HEK293 (cell line): ENCODE results near the gene PET100.

ENCODE experiments used
- BCL11B ChIP-seq: fragments of 450-650 bp; formaldehyde crosslinking; IDR thresholded peaks from 2 replicates; pipeline ENCODE4 v1.5.1; 2016; ENCODE audit warnings: low read depth, missing biosample characterization, missing genetic modification characterization
- EGR2 ChIP-seq: fragments of 450-650 bp; formaldehyde crosslinking; IDR thresholded peaks from 2 replicates; pipeline ENCODE4 v1.5.1; 2016; ENCODE audit warnings: low read depth, missing biosample characterization, missing genetic modification characterization
- YY1 ChIP-seq: fragments of 450-650 bp; formaldehyde crosslinking; IDR thresholded peaks from 2 replicates; pipeline ENCODE4 v1.5.1; 2018; ENCODE audit warnings: missing biosample characterization, missing genetic modification characterization
- YY2 ChIP-seq: fragments of 450-650 bp; formaldehyde crosslinking; IDR thresholded peaks from 2 replicates; pipeline ENCODE4 v1.5.1; 2016; ENCODE audit warnings: missing biosample characterization, missing genetic modification characterization
- ZNF133 ChIP-seq: fragments of 450-650 bp; formaldehyde crosslinking; IDR thresholded peaks from 2 replicates; pipeline ENCODE4 v1.5.1; 2016; ENCODE audit warnings: missing biosample characterization, missing genetic modification characterization
- ZNF138 ChIP-seq: fragments of 450-650 bp; formaldehyde crosslinking; IDR thresholded peaks from 2 replicates; pipeline ENCODE4 v1.5.1; 2016; ENCODE audit warnings: missing biosample characterization, missing genetic modification characterization, borderline replicate concordance
- ZNF157 ChIP-seq: fragments of 450-650 bp; formaldehyde crosslinking; IDR thresholded peaks from 2 replicates; pipeline ENCODE4 v1.5.1; 2016; ENCODE audit warnings: missing biosample characterization, missing genetic modification characterization
- ZNF184 ChIP-seq: fragments of 450-650 bp; IDR thresholded peaks from 2 replicates; pipeline ENCODE4 v1.5.1; 2018; ENCODE audit warnings: missing biosample characterization, mild to moderate bottlenecking, missing genetic modification characterization
- ZNF280C ChIP-seq: fragments of 450-650 bp; formaldehyde crosslinking; IDR thresholded peaks from 2 replicates; pipeline ENCODE4 v1.5.1; 2016; ENCODE audit warnings: missing biosample characterization, missing genetic modification characterization
- ZNF292 ChIP-seq: fragments of 450-650 bp; formaldehyde crosslinking; IDR thresholded peaks from 2 replicates; pipeline ENCODE4 v1.5.1; 2016; ENCODE audit warnings: low read depth, missing biosample characterization, missing genetic modification characterization, borderline replicate concordance
- ZNF335 ChIP-seq: fragments of 450-650 bp; formaldehyde crosslinking; conservative IDR thresholded peaks from 2 replicates; pipeline ENCODE4 v1.5.1; 2016; ENCODE audit warnings: missing biosample characterization, missing genetic modification characterization
- ZNF366 ChIP-seq: fragments of 450-650 bp; formaldehyde crosslinking; conservative IDR thresholded peaks from 2 replicates; pipeline ENCODE4 v1.5.1; 2016; ENCODE audit warnings: missing biosample characterization, missing genetic modification characterization
- ZNF433 ChIP-seq: fragments of 450-650 bp; formaldehyde crosslinking; IDR thresholded peaks from 2 replicates; pipeline ENCODE4 v1.5.1; 2016; ENCODE audit warnings: missing biosample characterization, missing genetic modification characterization, low read depth
- ZNF473 ChIP-seq: fragments of 450-650 bp; formaldehyde crosslinking; IDR thresholded peaks from 2 replicates; pipeline ENCODE4 v1.5.1; 2017; ENCODE audit warnings: missing biosample characterization, missing genetic modification characterization
- ZNF501 ChIP-seq: fragments of 450-650 bp; formaldehyde crosslinking; IDR thresholded peaks from 2 replicates; pipeline ENCODE4 v1.5.1; 2016; ENCODE audit warnings: missing biosample characterization, missing genetic modification characterization
- ZNF510 ChIP-seq: fragments of 450-650 bp; formaldehyde crosslinking; IDR thresholded peaks from 2 replicates; pipeline ENCODE4 v1.5.1; 2018; ENCODE audit warnings: mild to moderate bottlenecking, missing genetic modification characterization, missing biosample characterization; ENCODE audit not compliant: insufficient replicate concordance
- ZNF518A ChIP-seq: fragments of 450-650 bp; formaldehyde crosslinking; conservative IDR thresholded peaks from 2 replicates; pipeline ENCODE4 v1.5.1; 2016; ENCODE audit warnings: low read depth, missing biosample characterization, missing genetic modification characterization
- ZNF544 ChIP-seq: fragments of 450-650 bp; formaldehyde crosslinking; IDR thresholded peaks from 2 replicates; pipeline ENCODE4 v1.5.0; 2017; ENCODE audit warnings: missing biosample characterization, missing genetic modification characterization
- ZNF660 ChIP-seq: fragments of 450-650 bp; IDR thresholded peaks from 2 replicates; pipeline ENCODE4 v1.5.1; 2018; ENCODE audit warnings: missing biosample characterization, mild to moderate bottlenecking, missing genetic modification characterization
- ZNF664 ChIP-seq: fragments of 450-650 bp; formaldehyde crosslinking; IDR thresholded peaks from 2 replicates; pipeline ENCODE4 v1.5.1; 2016; ENCODE audit warnings: missing biosample characterization, missing genetic modification characterization
- TF ChIP-seq, protein P1 (sequence below): fragments of 450-650 bp; formaldehyde crosslinking; IDR thresholded peaks from 2 replicates; pipeline ENCODE4 v1.5.1; 2017; ENCODE audit warnings: missing biosample characterization, missing genetic modification characterization
- TF ChIP-seq, protein P2 (sequence below): fragments of 450-650 bp; formaldehyde crosslinking; IDR thresholded peaks from 2 replicates; pipeline ENCODE4 v1.5.0; 2017; ENCODE audit warnings: missing biosample characterization, missing genetic modification characterization, borderline replicate concordance
- TF ChIP-seq, protein P3 (sequence below): fragments of 450-650 bp; formaldehyde crosslinking; IDR thresholded peaks from 2 replicates; pipeline ENCODE4 v1.5.1; 2016; ENCODE audit warnings: missing biosample characterization, missing genetic modification characterization
- TF ChIP-seq, protein P4 (sequence below): fragments of 450-650 bp; formaldehyde crosslinking; IDR thresholded peaks from 2 replicates; pipeline ENCODE4 v1.5.1; 2016; ENCODE audit warnings: missing biosample characterization, missing genetic modification characterization, borderline replicate concordance

The PET100 gene

GRCh38 chr19:7595466-7596133 is 34.0 kb upstream of the PET100 start, which contains the start of gene CAMSAP3 (continued):
- TF ChIP-seq ZNF292 (tag by site-specific recombination), result no peak
- no peak for TF ChIP-seq ZNF366 (tag by site-specific recombination)
- no peak for TF ChIP-seq ZNF473
- TF ChIP-seq, protein P1, sequence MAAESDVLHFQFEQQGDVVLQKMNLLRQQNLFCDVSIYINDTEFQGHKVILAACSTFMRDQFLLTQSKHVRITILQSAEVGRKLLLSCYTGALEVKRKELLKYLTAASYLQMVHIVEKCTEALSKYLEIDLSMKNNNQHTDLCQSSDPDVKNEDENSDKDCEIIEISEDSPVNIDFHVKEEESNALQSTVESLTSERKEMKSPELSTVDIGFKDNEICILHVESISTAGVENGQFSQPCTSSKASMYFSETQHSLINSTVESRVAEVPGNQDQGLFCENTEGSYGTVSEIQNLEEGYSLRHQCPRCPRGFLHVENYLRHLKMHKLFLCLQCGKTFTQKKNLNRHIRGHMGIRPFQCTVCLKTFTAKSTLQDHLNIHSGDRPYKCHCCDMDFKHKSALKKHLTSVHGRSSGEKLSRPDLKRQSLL (tag by site-specific recombination), result no peak
- no peak for TF ChIP-seq ZNF660 (tag by site-specific recombination)
- no peak for TF ChIP-seq ZNF510 (tag by site-specific recombination)
- no peak for TF ChIP-seq ZNF280C (tag by site-specific recombination)
- TF ChIP-seq EGR2 (tag by site-specific recombination), result no peak
- TF ChIP-seq, protein P2, sequence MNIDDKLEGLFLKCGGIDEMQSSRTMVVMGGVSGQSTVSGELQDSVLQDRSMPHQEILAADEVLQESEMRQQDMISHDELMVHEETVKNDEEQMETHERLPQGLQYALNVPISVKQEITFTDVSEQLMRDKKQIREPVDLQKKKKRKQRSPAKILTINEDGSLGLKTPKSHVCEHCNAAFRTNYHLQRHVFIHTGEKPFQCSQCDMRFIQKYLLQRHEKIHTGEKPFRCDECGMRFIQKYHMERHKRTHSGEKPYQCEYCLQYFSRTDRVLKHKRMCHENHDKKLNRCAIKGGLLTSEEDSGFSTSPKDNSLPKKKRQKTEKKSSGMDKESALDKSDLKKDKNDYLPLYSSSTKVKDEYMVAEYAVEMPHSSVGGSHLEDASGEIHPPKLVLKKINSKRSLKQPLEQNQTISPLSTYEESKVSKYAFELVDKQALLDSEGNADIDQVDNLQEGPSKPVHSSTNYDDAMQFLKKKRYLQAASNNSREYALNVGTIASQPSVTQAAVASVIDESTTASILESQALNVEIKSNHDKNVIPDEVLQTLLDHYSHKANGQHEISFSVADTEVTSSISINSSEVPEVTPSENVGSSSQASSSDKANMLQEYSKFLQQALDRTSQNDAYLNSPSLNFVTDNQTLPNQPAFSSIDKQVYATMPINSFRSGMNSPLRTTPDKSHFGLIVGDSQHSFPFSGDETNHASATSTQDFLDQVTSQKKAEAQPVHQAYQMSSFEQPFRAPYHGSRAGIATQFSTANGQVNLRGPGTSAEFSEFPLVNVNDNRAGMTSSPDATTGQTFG (tag by site-specific recombination), result no peak
- TF ChIP-seq ZNF138, result no peak
- TF ChIP-seq BCL11B (tag by site-specific recombination), result no peak
- no peak for TF ChIP-seq ZNF433 (tag by site-specific recombination)
- no peak for TF ChIP-seq ZNF133 (tag by site-specific recombination)
- TF ChIP-seq ZNF664 (tag by site-specific recombination), result no peak
- TF ChIP-seq ZNF518A (tag by site-specific recombination), result no peak
- no peak for TF ChIP-seq YY2 (tag by site-specific recombination)
- TF ChIP-seq, protein P3, sequence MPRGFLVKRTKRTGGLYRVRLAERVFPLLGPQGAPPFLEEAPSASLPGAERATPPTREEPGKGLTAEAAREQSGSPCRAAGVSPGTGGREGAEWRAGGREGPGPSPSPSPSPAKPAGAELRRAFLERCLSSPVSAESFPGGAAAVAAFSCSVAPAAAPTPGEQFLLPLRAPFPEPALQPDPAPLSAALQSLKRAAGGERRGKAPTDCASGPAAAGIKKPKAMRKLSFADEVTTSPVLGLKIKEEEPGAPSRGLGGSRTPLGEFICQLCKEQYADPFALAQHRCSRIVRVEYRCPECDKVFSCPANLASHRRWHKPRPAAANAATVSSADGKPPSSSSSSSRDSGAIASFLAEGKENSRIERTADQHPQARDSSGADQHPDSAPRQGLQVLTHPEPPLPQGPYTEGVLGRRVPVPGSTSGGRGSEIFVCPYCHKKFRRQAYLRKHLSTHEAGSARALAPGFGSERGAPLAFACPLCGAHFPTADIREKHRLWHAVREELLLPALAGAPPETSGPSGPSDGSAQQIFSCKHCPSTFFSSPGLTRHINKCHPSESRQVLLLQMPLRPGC (tag by site-specific recombination), result no peak
- no peak for TF ChIP-seq ZNF544 (tag by site-specific recombination)
- no peak for TF ChIP-seq ZNF184
- peak; percentile 66; the same call in 1 of the 2 replicates for TF ChIP-seq ZNF335 (tag by site-specific recombination)
- TF ChIP-seq, protein P4, sequence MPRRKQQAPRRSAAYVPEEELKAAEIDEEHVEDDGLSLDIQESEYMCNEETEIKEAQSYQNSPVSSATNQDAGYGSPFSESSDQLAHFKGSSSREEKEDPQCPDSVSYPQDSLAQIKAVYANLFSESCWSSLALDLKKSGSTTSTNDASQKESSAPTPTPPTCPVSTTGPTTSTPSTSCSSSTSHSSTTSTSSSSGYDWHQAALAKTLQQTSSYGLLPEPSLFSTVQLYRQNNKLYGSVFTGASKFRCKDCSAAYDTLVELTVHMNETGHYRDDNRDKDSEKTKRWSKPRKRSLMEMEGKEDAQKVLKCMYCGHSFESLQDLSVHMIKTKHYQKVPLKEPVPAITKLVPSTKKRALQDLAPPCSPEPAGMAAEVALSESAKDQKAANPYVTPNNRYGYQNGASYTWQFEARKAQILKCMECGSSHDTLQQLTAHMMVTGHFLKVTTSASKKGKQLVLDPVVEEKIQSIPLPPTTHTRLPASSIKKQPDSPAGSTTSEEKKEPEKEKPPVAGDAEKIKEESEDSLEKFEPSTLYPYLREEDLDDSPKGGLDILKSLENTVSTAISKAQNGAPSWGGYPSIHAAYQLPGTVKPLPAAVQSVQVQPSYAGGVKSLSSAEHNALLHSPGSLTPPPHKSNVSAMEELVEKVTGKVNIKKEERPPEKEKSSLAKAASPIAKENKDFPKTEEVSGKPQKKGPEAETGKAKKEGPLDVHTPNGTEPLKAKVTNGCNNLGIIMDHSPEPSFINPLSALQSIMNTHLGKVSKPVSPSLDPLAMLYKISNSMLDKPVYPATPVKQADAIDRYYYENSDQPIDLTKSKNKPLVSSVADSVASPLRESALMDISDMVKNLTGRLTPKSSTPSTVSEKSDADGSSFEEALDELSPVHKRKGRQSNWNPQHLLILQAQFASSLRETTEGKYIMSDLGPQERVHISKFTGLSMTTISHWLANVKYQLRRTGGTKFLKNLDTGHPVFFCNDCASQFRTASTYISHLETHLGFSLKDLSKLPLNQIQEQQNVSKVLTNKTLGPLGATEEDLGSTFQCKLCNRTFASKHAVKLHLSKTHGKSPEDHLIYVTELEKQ (tag by site-specific recombination), result no peak
- no peak for TF ChIP-seq YY1
- no peak for TF ChIP-seq ZNF501 (tag by site-specific recombination)
- TF ChIP-seq ZNF157 (tag by site-specific recombination), result no peak
